SK-N-SH treated with all-trans-retinoic acid at 6 μM for 48 hours (cell line): ENCODE measurements around the gene GPC5.

Source experiments
- BACH2 ChIP-seq: fragments of 250-450 bp; sonication (Bioruptor Pico); IDR thresholded peaks from 2 replicates; pipeline ENCODE4 v1.9.0; 2021; ENCODE audit warnings: mild to moderate bottlenecking, borderline replicate concordance
- PATZ1 ChIP-seq: fragments of 250-450 bp; sonication (Bioruptor Pico); IDR thresholded peaks from 2 replicates; pipeline ENCODE4 v1.8.0; 2020; ENCODE audit warnings: mild to moderate bottlenecking, moderate library complexity, borderline replicate concordance
- PPARA ChIP-seq: fragments of 250-450 bp; sonication (Bioruptor Pico); IDR thresholded peaks from 2 replicates; pipeline ENCODE4 v1.5.0; 2020; ENCODE audit warnings: mild to moderate bottlenecking, borderline replicate concordance
- SNAI2 ChIP-seq: fragments of 250-450 bp; sonication (Bioruptor Pico); IDR thresholded peaks from 2 replicates; pipeline ENCODE4 v1.5.0; 2020; ENCODE audit warnings: mild to moderate bottlenecking, moderate library complexity
- TCF4 ChIP-seq: fragments of 250-450 bp; sonication (Bioruptor Pico); IDR thresholded peaks from 2 replicates; pipeline ENCODE4 v1.8.0; 2021; ENCODE audit warnings: mild to moderate bottlenecking, moderate library complexity, borderline replicate concordance
- TSHZ2 ChIP-seq: fragments of 250-450 bp; sonication (Bioruptor Pico); IDR thresholded peaks from 2 replicates; pipeline ENCODE4 v1.5.0; 2020; ENCODE audit warnings: mild to moderate bottlenecking, moderate library complexity
- ZC3H10 ChIP-seq: fragments of 250-450 bp; sonication (Bioruptor Pico); IDR thresholded peaks from 2 replicates; pipeline ENCODE4 v1.5.1; 2021; ENCODE audit warnings: mild to moderate bottlenecking, moderate library complexity
- ZFP3 ChIP-seq: fragments of 250-450 bp; sonication (Bioruptor Pico); IDR thresholded peaks from 2 replicates; pipeline ENCODE4 v1.5.0; 2020; ENCODE audit warnings: mild to moderate bottlenecking, moderate library complexity
- ZNF565 ChIP-seq: fragments of 450-650 bp; formaldehyde crosslinking; conservative IDR thresholded peaks from 2 replicates; pipeline ENCODE4 v1.5.0; 2020; ENCODE audit warnings: low read depth, mild to moderate bottlenecking, moderate library complexity
- TF ChIP-seq, protein P1 (sequence below): fragments of 250-450 bp; sonication (Bioruptor Pico); IDR thresholded peaks from 2 replicates; pipeline ENCODE4 v1.5.1; 2020; ENCODE audit warnings: low read depth, mild to moderate bottlenecking, moderate library complexity

DNA sequence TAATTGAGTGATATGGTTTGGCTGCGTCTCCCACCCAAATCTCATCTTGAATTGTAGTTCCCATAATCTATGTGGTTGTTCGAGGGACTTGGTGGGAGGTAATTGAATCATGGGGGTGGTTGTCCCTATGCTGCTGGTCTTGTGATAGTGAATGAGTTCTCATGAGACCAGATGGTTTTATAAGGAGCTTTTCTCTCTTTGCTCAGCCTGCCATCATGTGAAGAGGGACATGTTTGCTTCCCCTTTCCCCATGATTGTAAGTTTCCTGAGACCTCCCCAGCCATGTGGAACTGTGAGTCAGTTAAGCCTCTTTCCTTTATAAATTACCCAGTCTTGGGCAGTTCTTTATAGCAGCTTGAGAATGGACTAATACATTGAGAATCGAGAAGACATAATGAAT, 480.1 kb downstream of the GPC5 start:
- TF ChIP-seq TSHZ2 (no peak), ZNF565 (CRISPR knock-in tag) (no peak), BACH2 (no peak), ZFP3 (CRISPR knock-in tag) (no peak), SNAI2 (CRISPR knock-in tag) (no peak), TCF4 (CRISPR knock-in tag) (no peak), PPARA (no peak), ZC3H10 (CRISPR knock-in tag) (no peak), PATZ1 (CRISPR knock-in tag) (no peak)
- TF ChIP-seq, protein P1, sequence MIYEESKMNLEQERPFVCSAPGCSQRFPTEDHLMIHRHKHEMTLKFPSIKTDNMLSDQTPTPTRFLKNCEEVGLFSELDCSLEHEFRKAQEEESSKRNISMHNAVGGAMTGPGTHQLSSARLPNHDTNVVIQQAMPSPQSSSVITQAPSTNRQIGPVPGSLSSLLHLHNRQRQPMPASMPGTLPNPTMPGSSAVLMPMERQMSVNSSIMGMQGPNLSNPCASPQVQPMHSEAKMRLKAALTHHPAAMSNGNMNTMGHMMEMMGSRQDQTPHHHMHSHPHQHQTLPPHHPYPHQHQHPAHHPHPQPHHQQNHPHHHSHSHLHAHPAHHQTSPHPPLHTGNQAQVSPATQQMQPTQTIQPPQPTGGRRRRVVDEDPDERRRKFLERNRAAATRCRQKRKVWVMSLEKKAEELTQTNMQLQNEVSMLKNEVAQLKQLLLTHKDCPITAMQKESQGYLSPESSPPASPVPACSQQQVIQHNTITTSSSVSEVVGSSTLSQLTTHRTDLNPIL (CRISPR knock-in tag) = no peak
